Mucosa of stomach (tissue), 1 donor: ENCODE data around the gene NF1.

Experiments
- H3K27me3 ChIP-seq: one replicate; pipeline ENCODE4 v1.7.0; 2013; ENCODE audit warnings: mild to moderate bottlenecking, low read length; ENCODE audit not compliant: control insufficient read depth, insufficient read depth
- H3K36me3 ChIP-seq: one replicate; pipeline ENCODE4 v1.7.0; 2013; ENCODE audit warnings: low read length; ENCODE audit not compliant: control insufficient read depth, insufficient read depth
- H3K4me1 ChIP-seq: one replicate; pipeline ENCODE4 v1.7.0; 2013; ENCODE audit warnings: mild to moderate bottlenecking, low read length; ENCODE audit not compliant: control insufficient read depth, insufficient read depth
- H3K4me3 ChIP-seq: one replicate; pipeline ENCODE4 v1.7.0; 2013; ENCODE audit warnings: low read length
- H3K9ac ChIP-seq: one replicate; pipeline ENCODE4 v1.7.0; 2013; ENCODE audit warnings: mild to moderate bottlenecking, low read length, moderate library complexity
- H3K9me3 ChIP-seq: one replicate; pipeline ENCODE4 v1.7.0; 2013; ENCODE audit warnings: mild to moderate bottlenecking, low read length, moderate library complexity; ENCODE audit not compliant: control insufficient read depth
- donor health status: Pancreatic carcinoma.

The NF1 gene

GRCh38 chr17:31216031-31216751 is 121.4 kb downstream of the NF1 start:
- H3K27me3 ChIP-seq, result no peaks in the 10 kb centered on the region
- H3K36me3 ChIP-seq, result no peaks in the 10 kb centered on the region
- H3K9me3 ChIP-seq, result no peaks in the 10 kb centered on the region
- H3K4me3 ChIP-seq, result no peak overlapping the region
- no peaks in the 10 kb centered on the region for H3K4me1 ChIP-seq
- H3K9ac ChIP-seq, result no peak overlapping the region

- no peak overlapping the region for H3K4me3 ChIP-seq
- no peak overlapping the region for H3K9ac ChIP-seq
- no peaks in the 10 kb centered on the region for H3K4me1 ChIP-seq
- no peaks in the 10 kb centered on the region for H3K27me3 ChIP-seq
- H3K9me3 ChIP-seq, result no peaks in the 10 kb centered on the region
- H3K36me3 ChIP-seq, result no peaks in the 10 kb centered on the region
Measured at GRCh38 chr17:31224366-31224765, 129.6 kb downstream of the NF1 start.

GRCh38 chr17:31225831-31226230 is 131.1 kb downstream of the NF1 start:
- H3K36me3 ChIP-seq, result no peaks in the 10 kb centered on the region
- H3K4me3 ChIP-seq, result no peak overlapping the region
- no peak overlapping the region for H3K9ac ChIP-seq
- no peaks in the 10 kb centered on the region for H3K27me3 ChIP-seq
- H3K9me3 ChIP-seq, result no peaks in the 10 kb centered on the region
- H3K4me1 ChIP-seq, result no peaks in the 10 kb centered on the region

- Histone ChIP-seq H3K9me3 (no peaks in the 10 kb centered on the region), H3K36me3 (no peaks in the 10 kb centered on the region), H3K4me1 (no peaks in the 10 kb centered on the region), H3K27me3 (no peaks in the 10 kb centered on the region), H3K4me3 (no peak overlapping the region), H3K9ac (no peak overlapping the region)
Measured at GRCh38 chr17:31226373-31226772, 131.6 kb downstream of the NF1 start.

- Histone ChIP-seq H3K36me3 (no peaks in the 10 kb centered on the region), H3K9me3 (no peaks in the 10 kb centered on the region), H3K27me3 (no peaks in the 10 kb centered on the region), H3K4me3 (no peak overlapping the region), H3K4me1 (no peaks in the 10 kb centered on the region), H3K9ac (no peak overlapping the region)
Measured at GRCh38 chr17:31226950-31227349, 132.2 kb downstream of the NF1 start.

- no peaks in the 10 kb centered on the region for H3K4me1 ChIP-seq
- H3K4me3 ChIP-seq, result no peak overlapping the region
- no peak overlapping the region for H3K9ac ChIP-seq
- no peaks in the 10 kb centered on the region for H3K9me3 ChIP-seq
- H3K27me3 ChIP-seq, result no peaks in the 10 kb centered on the region
- H3K36me3 ChIP-seq, result no peaks in the 10 kb centered on the region
Measured at GRCh38 chr17:31231852-31232251, 137.1 kb downstream of the NF1 start.

- no peaks in the 10 kb centered on the region for H3K4me1 ChIP-seq
- no peaks in the 10 kb centered on the region for H3K27me3 ChIP-seq
- no peak overlapping the region for H3K4me3 ChIP-seq
- no peaks in the 10 kb centered on the region for H3K36me3 ChIP-seq
- no peak overlapping the region for H3K9ac ChIP-seq
- no peaks in the 10 kb centered on the region for H3K9me3 ChIP-seq
Measured at GRCh38 chr17:31235110-31235509, 140.3 kb downstream of the NF1 start.

GRCh38 chr17:31236137-31236536 is 141.4 kb downstream of the NF1 start:
- Histone ChIP-seq H3K9me3 (no peaks in the 10 kb centered on the region), H3K4me1 (no peaks in the 10 kb centered on the region), H3K9ac (no peak overlapping the region), H3K36me3 (no peaks in the 10 kb centered on the region), H3K27me3 (no peaks in the 10 kb centered on the region), H3K4me3 (no peak overlapping the region)

- no peaks in the 10 kb centered on the region for H3K4me1 ChIP-seq
- H3K9me3 ChIP-seq, result no peaks in the 10 kb centered on the region
- no peak overlapping the region for H3K4me3 ChIP-seq
- no peaks in the 10 kb centered on the region for H3K36me3 ChIP-seq
- H3K9ac ChIP-seq, result no peak overlapping the region
- no peaks in the 10 kb centered on the region for H3K27me3 ChIP-seq
Measured at GRCh38 chr17:31236712-31237111, 141.9 kb downstream of the NF1 start.

GRCh38 chr17:31241116-31241515 is 146.3 kb downstream of the NF1 start:
- Histone ChIP-seq H3K9ac (no peak overlapping the region), H3K27me3 (no peaks in the 10 kb centered on the region), H3K4me1 (no peaks in the 10 kb centered on the region), H3K9me3 (no peaks in the 10 kb centered on the region), H3K4me3 (no peak overlapping the region), H3K36me3 (no peaks in the 10 kb centered on the region)

GRCh38 chr17:31248986-31249834 is 154.4 kb downstream of the NF1 start:
- Histone ChIP-seq H3K36me3 (no peaks in the 10 kb centered on the region), H3K27me3 (no peaks in the 10 kb centered on the region), H3K9me3 (no peaks in the 10 kb centered on the region), H3K4me3 (no peak overlapping the region), H3K9ac (no peak overlapping the region), H3K4me1 (no peaks in the 10 kb centered on the region)

- Histone ChIP-seq H3K36me3 (no peaks in the 10 kb centered on the region), H3K9me3 (no peaks in the 10 kb centered on the region), H3K4me3 (no peak overlapping the region), H3K9ac (no peak overlapping the region), H3K27me3 (no peaks in the 10 kb centered on the region), H3K4me1 (no peaks in the 10 kb centered on the region)
Measured at GRCh38 chr17:31249835-31250141, 155.0 kb downstream of the NF1 start.
